Neutrophil (primary cell): Measurements from ENCODE around the gene AP5M1.
"Not testable (repeated sequence)": the region's sequence is repeated elsewhere in the genome, so short reads cannot be mapped to it uniquely, and the experiment has no call there.

Experiments
- H3K27ac ChIP-seq: fragments of 200-600 bp; sonication (generic); 2 replicates; pipeline ENCODE4 v1.5.1; 2016; ENCODE audit warnings: mild to moderate bottlenecking, moderate library complexity
- H3K27me3 ChIP-seq: fragments of 200-600 bp; sonication (generic); 2 replicates; pipeline ENCODE4 v1.6.0; 2016; ENCODE audit warnings: mild to moderate bottlenecking
- H3K36me3 ChIP-seq: fragments of 200-600 bp; sonication (generic); 2 replicates; pipeline ENCODE4 v1.5.1; 2017
- H3K4me1 ChIP-seq, 2 experiments: fragments of 200-600 bp in 1 of 2; sonication (generic) in 1 of 2; 1 replicate in 1 of 2; 2 replicates in 1 of 2; pipeline versions ENCODE4 v1.5.1 to v1.6.1; 2013 to 2016; ENCODE audit warnings: low read depth in 1 of 2, low read length in 1 of 2, mild to moderate bottlenecking in 1 of 2, moderate library complexity in 1 of 2; ENCODE audit not compliant: control insufficient read depth in 1 of 2, insufficient read depth in 1 of 2
- H3K4me3 ChIP-seq, 2 experiments: fragments of 200-600 bp in 1 of 2; sonication (generic) in 1 of 2; 1 replicate in 1 of 2; 2 replicates in 1 of 2; pipeline ENCODE4 v1.5.1; 2013 to 2016; ENCODE audit warnings: low read depth in 1 of 2, low read length in 1 of 2, mild to moderate bottlenecking in 1 of 2, moderate library complexity in 1 of 2
- H3K9me3 ChIP-seq: fragments of 200-600 bp; sonication (generic); 2 replicates; pipeline ENCODE4 v1.5.1; 2016
- TF ChIP-seq, protein P1 (sequence below): fragments of 200-600 bp; sonication (generic); IDR thresholded peaks from 2 replicates; pipeline ENCODE4 v1.5.1; 2016; ENCODE audit warnings: antibody characterized with exemption

The AP5M1 gene

DNA sequence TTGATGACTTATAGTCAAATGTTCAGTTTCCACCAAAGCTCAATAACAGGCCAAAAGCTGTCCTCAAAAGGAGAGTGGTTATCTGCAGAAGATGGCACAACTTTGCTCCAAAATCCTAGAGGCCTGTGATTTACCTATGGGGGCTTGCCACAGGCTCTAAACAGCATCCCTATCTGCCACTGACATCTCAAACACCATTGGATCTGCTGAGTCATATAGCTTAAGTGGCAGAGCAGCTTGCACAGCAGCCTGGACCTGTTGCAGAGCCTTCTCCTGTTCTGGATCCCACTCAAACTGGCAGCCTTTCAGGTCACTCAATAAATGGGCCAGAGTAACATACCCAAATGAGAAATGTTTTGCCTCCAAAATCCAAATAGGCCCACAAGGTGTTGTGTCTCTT lies 61.1 kb downstream of the AP5M1 start:
- TF ChIP-seq, protein P1, sequence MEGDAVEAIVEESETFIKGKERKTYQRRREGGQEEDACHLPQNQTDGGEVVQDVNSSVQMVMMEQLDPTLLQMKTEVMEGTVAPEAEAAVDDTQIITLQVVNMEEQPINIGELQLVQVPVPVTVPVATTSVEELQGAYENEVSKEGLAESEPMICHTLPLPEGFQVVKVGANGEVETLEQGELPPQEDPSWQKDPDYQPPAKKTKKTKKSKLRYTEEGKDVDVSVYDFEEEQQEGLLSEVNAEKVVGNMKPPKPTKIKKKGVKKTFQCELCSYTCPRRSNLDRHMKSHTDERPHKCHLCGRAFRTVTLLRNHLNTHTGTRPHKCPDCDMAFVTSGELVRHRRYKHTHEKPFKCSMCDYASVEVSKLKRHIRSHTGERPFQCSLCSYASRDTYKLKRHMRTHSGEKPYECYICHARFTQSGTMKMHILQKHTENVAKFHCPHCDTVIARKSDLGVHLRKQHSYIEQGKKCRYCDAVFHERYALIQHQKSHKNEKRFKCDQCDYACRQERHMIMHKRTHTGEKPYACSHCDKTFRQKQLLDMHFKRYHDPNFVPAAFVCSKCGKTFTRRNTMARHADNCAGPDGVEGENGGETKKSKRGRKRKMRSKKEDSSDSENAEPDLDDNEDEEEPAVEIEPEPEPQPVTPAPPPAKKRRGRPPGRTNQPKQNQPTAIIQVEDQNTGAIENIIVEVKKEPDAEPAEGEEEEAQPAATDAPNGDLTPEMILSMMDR = no peak
- H3K4me1 ChIP-seq = no peaks in the 10 kb centered on the region
- no peak overlapping the region for H3K4me3 ChIP-seq
- H3K36me3 ChIP-seq = no peaks in the 10 kb centered on the region
- H3K9me3 ChIP-seq = no peaks in the 10 kb centered on the region
- no peak overlapping the region for H3K27ac ChIP-seq
- H3K27me3 ChIP-seq = no peaks in the 10 kb centered on the region

DNA sequence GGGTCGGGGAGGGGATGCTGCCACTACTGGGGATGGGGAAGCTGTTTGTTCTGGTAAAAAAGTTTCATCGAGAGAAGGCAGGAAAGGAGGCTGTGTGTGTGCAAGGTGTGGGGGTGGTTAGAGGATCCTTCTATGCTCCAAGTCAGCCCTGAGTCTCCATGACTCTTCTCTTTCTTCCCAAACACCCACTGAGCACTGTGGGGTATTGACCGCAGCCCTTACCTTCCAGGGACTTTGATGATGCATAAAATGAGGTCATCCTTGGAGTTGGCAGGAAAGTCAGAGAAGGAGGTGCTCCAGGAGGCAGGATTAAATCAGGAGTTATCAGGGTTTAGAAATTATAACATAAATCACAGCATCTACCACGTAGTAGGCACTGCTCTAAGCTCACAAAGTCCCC lies 63.7 kb downstream of the AP5M1 start:
- H3K4me3 ChIP-seq, H3K27ac ChIP-seq, H3K36me3 ChIP-seq, H3K4me1 ChIP-seq, H3K9me3 ChIP-seq, H3K27me3 ChIP-seq: not testable (repeated sequence)

DNA sequence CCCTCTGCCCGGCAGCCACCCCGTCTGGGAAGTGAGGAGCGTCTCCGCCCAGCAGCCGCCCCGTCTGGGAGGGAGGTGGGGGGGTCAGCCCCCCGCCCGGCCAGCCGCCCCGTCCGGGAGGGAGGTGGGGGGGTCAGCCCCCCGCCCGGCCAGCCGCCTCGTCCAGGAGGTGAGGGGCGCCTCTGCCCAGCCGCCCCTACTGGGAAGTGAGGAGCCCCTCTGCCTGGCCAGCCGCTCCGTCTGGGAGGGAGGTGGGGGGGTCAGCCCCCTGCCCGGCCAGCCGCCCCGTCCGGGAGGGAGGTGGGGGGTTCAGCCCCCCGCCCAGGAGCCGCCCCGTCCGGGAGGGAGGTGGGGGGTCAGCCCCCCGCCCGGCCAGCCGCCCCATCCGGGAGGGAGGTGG lies 65.0 kb downstream of the AP5M1 start:
- not testable (repeated sequence) for H3K9me3 ChIP-seq, H3K4me1 ChIP-seq, H3K36me3 ChIP-seq

DNA sequence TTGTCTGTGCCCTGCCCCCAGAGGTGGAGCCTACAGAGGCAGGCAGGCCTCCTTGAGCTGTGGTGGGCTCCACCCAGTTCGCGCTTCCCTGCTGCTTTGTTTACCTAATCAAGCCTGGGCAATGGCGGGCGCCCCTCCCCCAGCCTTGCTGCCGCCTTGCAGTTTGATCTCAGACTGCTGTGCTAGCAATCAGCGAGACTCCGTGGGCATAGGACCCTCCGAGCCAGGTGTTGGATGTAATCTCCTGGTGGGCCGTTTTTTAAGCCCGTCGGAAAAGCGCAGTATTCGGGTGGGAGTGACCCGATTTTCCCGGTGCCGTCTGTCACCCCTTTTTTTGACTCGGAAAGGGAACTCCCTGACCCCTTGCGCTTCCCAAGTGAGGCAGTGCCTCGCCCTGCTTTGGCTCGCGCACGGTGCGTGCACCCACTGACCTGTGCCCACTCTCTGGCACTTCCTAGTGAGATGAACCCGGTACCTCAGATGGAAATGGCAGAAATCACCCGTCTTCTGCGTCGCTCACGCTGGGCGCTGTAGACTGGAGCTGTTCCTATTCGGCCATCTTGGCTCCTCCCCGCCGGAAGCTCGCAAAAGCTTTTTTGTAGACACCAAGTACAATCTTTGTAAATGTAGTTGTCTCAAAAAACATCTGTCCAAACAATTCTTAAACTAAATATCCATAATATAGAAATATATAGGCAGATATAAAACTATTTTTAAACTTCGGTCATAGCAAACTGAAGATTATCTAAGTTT lies 75.0 kb downstream of the AP5M1 start:
- peaks cover 12% of the 10 kb centered on the region for H3K27me3 ChIP-seq
- not testable (repeated sequence) for H3K36me3 ChIP-seq, H3K27ac ChIP-seq, H3K4me3 ChIP-seq, H3K4me1 ChIP-seq, H3K9me3 ChIP-seq

More for the DNA sequence above, 65.0 kb downstream of the AP5M1 start:
- H3K27me3 ChIP-seq, H3K27ac ChIP-seq, H3K4me3 ChIP-seq: not testable (repeated sequence)

DNA sequence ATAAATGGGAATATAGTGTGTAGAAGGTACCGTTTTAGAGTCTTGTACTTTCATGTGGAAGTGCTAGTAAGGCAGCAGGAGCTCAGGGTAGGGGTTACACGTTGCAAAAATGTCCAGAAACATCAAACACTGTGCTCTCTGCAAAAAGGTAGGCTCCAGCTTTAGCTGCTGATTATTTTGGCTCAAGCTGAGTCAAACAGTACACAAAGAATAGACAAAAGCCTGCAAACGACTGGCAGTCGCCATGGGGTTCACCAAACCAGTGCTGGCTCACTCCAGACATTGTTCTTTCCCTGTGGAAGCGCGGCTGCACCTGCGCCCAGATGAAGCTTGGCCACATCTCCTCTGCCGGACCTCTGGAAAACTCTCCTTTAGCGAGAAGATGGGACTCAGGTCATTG lies 76.3 kb downstream of the AP5M1 start:
- H3K9me3 ChIP-seq = no peaks in the 10 kb centered on the region
- TF ChIP-seq, protein P1 = no peak
- no peak overlapping the region for H3K4me3 ChIP-seq
- no peak overlapping the region for H3K27ac ChIP-seq
- peaks cover 20% of the 10 kb centered on the region for H3K27me3 ChIP-seq
- no peaks in the 10 kb centered on the region for H3K4me1 ChIP-seq
- no peaks in the 10 kb centered on the region for H3K36me3 ChIP-seq

DNA sequence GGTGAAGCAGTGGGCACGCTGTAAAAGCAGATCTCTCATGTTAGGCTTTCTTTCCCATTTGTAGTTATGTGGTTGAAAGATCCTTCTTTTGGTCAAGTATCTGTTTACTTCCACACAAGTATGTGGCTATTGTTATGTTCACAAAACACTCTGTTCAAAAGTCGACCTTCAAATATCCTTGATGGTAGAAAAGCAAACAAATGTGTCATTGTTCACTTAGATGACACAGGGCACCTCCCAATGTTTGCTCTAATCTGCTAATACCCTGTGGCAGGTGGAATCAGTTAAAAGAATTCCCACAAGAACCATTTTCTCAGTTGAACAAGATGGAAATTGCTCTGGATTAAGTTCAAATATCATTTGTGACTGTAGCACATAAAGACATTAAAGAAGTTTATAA lies 78.0 kb downstream of the AP5M1 start:
- Histone ChIP-seq H3K27ac (no peak overlapping the region), H3K36me3 (no peaks in the 10 kb centered on the region), H3K9me3 (no peaks in the 10 kb centered on the region), H3K4me3 (no peak overlapping the region), H3K4me1 (no peaks in the 10 kb centered on the region), H3K27me3 (peaks cover 25% of the 10 kb centered on the region)
- TF ChIP-seq, protein P1 = no peak
